Activated T-cell treated with anti-CD3 and anti-CD28 coated beads, Interleukin-2, amount 50 U/mL, for 1 hour (primary cell): ENCODE results near the gene ADGRL3.

ENCODE experiments used
- DNase-seq: peaks from one replicate; pipeline ENCODE4 v3.0.0-alpha.2; 2020

ADGRL3 gene

DNA sequence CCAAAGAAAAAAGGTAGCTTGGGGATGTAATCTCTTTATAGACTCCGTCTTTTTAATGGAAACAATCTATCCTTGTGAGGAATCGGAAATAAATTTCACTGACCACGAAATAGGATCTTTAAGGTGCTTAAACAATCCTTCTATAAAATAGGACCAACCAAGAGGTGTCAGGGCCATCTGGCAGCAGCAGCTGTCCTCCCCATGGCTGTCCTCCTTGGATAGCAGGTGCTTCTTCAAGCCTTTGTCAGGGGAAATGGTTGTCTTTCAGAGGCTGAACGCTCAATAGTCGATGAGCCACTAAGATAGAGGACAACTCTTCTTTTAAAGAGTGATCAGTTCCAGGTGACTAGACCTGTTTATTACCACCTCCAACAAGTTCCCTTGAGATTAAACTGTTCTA is 231.0 kb downstream of the ADGRL3 start:
- no peak for DNase-seq

DNA sequence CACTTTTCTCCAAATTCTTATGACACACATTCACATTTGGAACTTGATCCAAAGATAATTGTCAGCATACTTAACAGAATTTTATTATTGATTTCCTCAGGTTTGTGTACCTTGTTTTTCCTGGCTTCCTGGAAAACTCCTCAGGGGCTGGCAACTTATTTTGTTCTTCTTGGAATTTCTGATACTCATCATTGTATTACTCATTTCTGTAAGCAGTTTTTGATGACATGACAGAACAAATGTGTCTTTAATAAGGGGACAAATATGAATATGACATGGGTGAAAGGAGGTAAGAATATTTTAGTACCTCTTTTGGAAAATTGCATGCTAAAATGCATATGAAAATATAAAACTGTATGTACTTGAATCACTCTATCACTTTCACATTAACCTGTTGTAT is 237.8 kb downstream of the ADGRL3 start:
- DNase-seq: no peak

DNA sequence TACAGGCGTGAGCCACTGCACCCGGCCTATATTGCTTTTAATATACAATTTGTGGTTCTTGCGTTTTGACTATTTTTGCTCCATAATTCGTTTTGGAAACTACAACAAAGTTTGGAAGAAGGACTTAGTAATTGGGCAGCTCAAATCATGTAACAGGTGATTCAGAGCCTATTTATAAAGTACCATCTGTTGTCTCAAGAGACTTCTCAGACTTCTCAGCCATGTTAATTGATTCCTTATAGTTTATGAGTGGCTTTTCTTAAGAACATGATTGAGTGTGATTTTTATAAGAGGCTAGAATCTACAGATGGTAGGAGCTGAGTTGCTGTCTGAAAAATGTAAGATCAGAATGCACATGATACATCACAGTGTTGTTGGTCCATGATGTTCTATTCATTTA is 240.2 kb downstream of the ADGRL3 start:
- no peak for DNase-seq

DNA sequence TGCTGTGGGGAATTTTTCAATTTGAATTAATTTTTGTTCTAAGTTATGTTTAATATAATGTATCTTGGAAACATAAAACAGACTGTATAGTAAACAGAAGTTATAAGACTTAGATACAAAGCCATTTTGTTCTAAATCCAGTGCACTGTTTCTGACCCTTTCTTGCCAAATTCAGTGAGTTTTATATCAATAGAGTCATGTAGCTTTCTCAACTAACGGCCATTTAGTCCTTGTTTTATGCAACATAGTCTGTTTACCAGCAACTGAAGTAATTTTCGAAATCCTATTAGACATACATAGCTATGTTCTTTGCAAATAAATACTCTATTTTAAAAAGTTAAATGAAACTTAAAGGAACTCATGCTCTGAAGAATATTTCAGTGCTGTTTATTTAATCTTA is 242.8 kb downstream of the ADGRL3 start:
- DNase-seq: no peak

DNA sequence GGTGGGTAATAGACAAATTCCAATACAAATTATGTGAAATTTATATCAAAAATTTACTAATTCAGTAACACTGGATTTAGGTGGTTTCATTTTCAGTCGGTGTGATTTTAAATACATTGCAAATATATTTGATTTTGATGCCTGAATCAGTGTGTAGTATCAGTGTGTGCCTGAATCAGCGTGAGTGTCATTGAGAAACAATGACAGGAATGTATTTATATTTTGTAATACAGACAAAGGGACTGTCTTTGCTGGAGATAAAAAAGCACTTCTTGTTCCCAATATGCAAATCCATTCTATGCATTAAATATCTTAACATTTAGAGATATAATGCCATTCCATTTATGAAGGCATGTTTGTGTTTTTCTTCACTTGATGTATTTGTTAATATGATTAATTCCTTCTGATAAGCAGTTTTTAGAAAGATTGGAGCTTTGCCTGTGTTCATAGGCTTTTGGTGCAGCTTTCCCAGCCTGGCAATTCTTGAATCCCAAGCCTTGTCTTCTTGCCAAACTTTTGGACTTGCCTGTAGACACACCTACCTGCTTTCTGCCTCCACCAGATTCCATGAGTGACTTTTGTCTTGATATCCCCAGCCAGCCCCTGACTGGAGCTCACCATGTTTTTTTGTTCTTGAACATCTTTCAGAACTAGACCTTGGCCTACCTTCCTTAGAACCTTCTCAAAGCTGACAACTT is 243.8 kb downstream of the ADGRL3 start:
- no peak for DNase-seq

DNA sequence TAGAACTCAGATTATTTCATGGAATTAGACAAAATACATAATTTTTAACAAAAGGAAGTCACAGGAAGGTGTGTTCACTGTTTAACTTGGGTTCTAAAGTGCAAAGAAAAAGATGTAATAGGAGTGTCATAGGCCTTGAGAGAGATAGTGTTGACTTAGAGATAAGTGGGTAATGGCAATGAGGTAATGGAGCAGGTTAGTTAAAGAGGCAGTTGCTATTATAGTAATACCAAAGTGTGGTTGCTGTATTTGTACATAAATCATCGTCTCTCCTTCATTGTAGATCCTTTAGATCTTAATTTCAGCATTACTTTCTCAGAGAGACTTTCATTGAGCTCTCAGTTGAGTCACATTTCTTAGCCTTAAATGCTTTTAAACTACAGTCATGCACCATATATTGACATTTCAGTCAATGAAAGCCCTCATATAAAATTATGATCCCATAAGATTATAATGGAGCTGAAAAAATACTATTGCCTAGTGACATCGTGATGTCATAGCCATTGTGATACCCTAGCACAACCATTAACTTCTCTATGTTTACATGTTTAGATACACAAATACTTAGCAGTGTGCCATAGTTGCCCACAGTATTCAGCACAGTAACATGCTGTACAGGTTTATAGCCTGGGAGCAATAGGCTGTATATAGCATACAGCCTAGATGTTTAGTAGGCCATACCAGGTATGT is 245.4 kb downstream of the ADGRL3 start:
- no peak for DNase-seq

DNA sequence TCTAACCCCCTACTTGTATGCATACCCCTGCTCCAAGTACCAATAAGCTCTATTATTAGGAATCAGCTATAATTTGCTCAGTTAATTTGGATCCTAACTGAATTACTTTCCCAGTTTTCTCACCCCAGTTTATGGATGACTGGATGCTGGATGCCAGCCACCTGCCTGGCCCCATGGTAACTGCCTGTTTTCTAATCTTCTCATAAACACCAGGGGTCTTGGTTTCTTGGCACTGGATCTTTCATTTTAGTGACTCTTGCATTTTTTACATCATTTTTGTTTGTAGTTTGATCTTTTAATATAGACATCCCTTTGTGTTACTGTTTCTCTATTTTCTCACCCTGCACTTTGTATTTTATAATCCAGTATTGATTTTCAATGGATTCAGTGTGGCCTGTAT is 246.8 kb downstream of the ADGRL3 start:
- DNase-seq: no peak

DNA sequence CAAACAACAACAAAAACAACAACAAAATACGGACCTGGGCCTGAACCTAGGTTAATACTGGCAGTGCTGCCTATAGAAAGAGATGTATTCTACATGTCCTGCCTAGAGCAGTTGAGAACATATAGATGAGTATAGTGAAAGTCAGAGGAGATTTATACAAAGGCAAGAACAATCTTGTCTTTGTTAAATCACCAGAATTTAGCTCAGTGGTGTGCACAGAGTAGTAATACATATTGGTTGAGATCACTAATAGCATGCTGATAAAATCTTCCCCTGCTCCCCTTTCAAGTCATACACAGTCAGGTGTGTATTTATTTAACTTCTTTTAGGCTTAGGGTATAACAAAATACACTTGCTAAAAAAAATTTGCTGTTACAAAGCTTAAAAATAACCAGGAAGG is 247.8 kb downstream of the ADGRL3 start:
- no peak for DNase-seq

DNA sequence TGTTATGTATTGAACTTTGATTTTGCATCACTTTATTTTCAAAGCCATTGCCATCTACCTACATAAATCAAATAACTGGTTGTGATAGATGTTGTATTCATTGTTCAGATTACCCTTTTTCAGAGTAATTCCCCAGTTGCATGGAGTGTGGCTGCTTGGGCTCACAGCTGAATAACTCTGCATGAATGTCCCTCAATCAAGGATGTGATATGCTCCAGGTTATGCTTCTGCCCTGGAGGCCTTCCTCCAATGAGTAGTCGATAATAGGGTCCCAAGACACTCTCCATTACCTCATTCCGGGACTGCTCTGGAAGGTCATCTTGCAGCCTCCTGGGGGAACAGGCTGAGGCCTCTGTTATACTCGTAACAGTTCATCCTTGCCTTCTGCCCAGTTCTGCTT is 251.8 kb downstream of the ADGRL3 start:
- no peak for DNase-seq

DNA sequence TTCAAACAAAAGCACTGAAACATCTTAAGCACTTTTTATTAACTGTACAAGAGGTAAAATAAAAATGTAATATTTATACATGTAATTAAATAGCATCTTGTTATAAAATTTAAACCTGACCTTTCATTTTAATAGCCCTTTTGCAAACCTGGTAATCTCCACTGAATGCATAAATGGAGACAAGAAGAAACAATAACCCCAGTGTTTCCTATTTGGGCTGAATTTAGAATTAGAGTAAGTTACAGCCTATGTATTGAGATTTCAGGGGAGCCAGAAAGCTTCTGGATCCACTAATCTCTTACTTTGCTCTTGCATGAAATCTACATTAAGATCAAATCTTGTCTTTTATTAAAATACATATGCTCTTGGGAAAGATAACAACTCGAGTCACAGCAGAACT is 261.8 kb downstream of the ADGRL3 start:
- DNase-seq: no peak

DNA sequence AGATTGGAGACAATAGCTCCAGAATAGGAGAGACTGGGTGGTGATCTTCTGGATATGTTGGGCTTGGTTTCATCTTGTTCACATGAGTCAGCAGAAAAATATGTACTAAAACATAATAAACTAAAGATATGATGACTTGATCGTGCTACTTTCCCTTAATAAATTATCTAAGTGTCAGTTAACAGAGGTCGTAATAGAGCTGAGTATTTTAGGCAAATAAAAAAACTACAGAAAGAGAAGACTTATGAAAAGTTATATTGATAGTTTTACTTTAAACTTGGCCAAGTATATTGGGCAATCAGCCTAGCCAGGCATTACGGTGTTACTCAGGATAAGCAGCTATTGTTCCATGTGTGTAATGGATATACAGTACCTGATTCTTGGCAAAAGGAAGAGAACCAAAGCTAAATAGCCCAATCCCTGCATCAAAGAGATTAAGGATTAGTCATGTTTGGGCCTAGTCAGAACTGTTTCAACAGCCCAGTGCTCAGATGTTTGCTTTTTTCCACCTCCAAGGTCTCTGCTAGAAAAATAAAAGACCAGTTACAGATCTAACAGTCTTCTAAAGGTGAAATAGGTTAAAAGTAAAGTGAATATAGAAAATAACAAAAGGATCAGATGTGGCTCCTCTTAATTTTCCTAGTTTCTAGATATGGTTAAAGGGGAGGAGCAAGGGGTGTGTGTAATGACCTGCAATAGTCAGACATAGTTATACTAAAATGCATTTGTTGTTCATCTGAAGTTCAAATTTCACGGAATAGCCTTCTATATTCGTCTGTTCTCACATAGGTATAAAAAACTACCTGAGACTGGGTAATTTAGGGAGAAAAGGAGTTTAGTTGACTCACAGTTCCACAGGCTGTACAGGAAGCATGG is 262.6 kb downstream of the ADGRL3 start:
- no peak for DNase-seq

DNA sequence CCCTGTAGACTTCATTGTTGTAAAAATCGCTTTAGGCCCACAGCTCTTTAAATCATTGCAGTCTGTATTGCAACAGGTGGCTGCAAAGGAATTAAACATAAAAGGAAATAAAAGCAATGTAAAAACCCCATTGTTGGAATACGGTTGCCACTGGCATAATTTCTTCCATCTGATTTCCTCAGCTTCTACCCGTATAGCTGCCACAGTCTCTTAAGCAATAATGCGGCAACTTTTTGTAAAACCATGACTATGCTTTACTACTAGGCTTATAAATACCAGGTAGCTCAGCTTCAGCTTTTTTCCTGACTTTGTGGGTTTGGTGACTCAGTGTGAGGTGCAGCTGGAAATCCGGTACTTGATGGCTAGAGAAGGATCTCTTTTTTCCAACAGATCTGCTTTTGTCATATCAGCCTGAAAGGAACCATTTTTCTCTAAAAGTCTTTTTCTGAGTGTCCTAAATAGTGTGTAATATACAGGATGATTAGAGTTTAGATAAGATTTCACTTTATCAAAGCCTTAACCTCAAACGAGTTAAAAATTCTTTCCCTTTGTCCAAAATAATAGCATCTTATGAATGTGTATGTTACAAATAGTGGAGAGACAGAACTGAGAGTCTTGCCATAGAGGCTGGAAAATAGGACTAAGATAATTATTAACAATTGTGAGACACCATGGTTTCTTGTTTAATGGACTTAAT is 268.0 kb downstream of the ADGRL3 start:
- no peak for DNase-seq

DNA sequence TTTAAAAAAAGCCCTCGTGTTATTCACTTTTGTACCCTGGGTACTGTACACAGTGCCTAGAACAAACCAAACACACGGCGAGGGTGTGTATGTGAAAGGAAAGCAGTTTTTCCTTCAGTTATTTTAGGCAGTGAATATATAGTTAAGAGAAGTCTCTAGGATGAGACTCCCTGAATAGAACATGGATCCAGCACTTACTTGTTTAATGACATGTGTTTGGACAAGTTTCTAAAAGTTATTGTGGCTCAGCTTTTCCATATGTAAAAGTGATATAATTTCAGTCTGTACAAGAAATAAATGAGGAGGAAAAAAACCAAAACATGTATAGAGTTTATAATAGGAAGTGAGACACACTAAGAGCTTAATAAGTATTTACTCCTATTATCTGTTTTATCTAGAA is 273.2 kb downstream of the ADGRL3 start:
- DNase-seq: no peak

DNA sequence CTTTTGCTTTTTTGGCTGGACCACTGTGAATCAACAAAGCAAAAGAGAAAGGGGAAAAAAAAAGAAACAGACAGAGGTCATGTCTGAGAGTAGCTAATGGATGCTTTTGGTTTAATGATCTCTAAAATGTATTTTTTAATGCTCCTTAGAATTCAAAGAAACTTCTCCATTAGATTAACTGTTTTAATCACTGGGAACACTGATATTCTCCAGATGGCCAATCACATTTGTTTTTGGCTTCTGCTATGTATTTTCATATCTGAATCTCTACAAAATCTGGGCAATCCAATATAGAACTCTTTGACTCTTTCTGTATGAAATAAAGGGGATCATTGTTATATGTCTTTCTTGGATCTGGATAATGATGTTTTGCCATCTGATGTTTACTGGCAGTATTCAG is 278.2 kb downstream of the ADGRL3 start:
- DNase-seq: no peak

DNA sequence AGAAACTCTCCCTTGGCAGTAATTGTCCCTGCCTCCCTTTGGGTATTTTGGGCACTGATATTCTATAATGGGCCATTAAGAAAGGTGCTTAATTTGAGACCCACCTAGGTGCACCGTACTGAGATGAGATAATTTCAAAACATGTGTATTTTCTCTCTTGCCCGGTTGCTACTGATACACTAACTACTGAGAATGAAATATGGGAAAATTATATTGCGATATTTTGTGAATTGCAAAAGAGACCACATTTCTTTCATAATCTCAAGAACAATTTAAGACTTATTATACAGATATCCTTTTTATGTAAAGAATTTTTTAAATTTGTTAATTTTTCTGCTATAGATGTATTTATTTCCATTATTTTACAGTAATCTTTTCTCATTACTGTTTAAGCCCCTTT is 284.9 kb downstream of the ADGRL3 start:
- no peak for DNase-seq

DNA sequence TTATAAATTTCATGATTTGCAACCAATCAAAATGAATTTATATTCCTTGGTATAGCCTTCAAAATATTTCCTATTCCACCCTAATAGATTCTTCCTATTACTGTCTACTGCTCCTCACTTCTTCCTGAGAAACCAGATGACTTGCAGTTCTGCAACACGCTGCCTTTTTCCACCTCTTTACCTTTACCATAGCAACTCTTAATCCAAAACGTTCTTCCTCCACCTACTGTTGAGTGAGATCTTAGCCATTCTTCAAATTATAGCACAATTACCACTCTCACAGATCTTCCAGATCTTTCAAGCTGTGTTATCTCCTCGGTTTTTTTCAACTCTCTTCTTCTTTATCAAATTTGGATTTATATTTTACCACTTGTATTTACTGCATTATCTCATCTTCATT is 289.8 kb downstream of the ADGRL3 start:
- no peak for DNase-seq

DNA sequence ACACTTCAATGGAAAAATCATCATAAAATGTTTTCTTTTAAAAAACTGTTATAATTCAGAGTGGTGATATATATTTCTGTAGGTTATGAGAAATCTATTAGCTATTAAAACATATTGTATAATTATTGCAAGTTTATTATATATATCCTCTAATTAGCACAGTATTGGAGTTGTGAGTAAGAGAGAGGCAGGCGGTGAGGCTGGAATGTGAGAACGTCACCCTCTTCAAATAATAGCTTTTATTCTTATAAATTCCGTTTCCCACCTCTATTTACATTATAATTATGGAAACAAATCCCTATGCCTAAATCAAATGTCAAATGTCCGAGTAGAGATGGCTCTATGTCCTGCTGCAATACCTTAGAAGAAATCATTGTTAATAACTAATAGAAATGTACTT is 292.9 kb downstream of the ADGRL3 start:
- no peak for DNase-seq

DNA sequence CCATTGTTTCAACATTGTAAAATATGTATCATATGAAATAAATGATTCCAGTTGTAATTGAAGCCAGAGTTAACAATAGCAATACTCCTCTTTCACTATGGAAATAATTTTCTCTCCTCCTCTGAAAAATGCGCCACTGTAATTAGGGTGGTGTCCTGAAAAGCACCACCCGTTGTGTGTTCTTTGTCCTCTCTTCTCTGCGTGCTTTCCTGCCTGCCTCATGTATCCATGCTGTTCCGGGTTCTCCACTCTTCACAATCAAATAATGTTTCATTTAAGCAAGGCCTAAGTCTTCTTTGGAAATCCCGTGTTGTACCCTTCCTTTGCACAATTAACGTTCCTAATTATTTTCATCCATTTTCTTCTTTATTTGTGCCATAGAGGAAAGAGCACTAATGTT is 293.3 kb downstream of the ADGRL3 start:
- DNase-seq: no peak

DNA sequence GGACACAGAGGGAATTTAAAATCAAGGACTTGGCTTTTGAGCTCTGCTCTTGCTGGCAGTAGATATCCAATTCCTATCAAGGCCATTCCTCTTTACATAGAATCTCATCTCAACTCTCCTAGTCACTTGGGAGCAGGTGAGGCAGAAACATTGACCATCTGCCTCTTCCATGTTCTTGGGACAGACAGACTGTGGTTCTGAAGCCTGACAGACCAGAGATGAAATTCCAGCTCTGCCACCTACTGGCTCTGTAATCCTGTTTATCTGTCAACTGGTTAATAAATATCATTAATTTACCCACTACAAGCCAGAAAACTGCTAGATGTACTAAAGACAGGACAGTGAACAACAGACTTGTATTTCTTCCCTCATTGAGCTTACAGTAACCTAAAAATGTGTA is 300.8 kb downstream of the ADGRL3 start:
- no peak for DNase-seq

DNA sequence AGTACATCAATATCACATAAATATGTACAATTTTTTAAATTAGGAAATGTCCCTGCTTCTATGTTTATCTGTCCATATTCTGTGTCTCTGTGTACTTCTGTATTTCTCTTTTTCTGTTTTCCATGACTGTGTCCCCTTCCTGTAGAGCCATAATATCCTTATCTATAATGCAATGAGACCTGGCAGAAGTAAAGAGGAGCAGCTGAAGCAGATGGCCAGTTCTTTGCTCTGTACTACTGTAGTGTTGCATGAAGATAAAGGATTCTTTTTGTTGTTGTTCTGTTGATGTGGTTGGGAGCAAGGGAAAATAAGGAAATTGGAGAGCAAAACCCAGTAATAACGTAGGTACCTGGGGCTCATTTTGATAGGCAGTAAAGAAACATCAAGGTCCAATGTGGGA is 301.7 kb downstream of the ADGRL3 start:
- DNase-seq: no peak

DNA sequence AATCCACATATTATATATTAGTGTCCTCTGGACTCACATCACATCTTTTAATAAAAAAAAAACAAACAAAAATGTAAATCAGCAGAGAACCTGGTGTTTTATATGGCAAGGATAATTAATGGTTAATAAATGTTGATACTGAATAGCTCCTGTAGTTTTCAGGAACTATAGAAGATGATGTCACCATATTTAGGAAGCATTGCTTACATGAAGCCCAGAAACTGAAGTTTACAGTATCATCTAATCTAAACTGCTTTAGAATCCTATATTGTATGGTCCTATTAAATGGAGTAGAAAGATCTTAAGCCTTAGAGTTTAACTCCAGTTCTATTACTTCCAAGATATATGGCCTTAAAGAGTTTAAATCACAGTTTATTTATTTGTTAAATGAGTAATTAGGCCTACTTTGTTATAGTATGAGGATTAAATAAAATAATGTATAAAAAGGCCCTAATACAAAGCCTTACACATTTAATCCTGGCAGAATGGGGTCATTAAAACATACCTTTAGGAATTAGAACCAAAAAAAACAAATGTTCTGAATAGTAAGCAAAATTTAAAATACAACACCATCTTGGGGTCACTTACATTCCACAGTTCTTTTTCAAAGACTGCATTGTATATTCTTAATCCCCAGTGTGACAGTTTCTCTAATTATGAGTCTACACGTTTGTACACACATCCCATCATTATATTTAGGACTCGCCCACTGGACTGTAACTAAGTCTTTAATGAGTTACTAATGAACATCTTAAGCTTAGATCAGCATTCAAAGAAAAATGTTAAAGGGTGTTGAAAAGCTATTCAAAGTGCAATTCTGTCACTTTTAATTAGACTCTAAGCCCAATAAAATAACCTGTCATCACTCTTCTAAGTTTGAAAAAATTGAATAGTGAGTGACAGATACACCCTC is 305.9 kb downstream of the ADGRL3 start:
- DNase-seq: no peak

DNA sequence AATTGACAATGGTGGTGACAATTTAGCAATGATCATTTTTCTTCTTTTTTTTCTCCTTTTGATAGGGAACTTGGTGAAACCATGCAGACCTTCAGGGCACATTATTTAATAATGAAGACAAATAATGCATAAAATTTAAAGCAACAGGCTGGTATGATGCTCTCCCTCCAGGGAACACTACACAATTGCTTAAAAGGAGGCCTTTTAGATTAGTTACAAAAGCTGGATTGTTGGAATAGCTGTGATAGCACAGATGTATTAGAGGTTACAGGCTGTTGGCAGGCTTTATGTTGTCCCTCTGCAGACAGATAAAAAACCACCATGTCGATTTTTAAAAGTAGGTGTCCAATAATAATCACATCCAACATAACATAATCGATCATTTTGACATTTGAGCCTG is 307.0 kb downstream of the ADGRL3 start:
- no peak for DNase-seq
